HG02870 (cell line): ENCODE results near the gene STAP1.
"Not testable (repeated sequence)": the region's sequence is repeated elsewhere in the genome, so short reads cannot be mapped to it uniquely, and the experiment has no call there.

Source experiments
- ATAC-seq: cut with Tn5 transposase; IDR thresholded peaks from one replicate; pipeline ENCODE4 v1.9.1; 2021; ENCODE audit warnings: mild to moderate bottlenecking, moderate library complexity; ENCODE audit not compliant: unreplicated experiment

Gene STAP1

GRCh38 chr4:67614186-67614585 is 55.7 kb downstream of the STAP1 start:
- no peak for ATAC-seq

GRCh38 chr4:67615119-67615518 is 56.6 kb downstream of the STAP1 start:
- no peak for ATAC-seq

GRCh38 chr4:67616478-67616877 is 58.0 kb downstream of the STAP1 start:
- ATAC-seq = no peak

- ATAC-seq = no peak
Measured at GRCh38 chr4:67624939-67625338, 66.4 kb downstream of the STAP1 start.

- ATAC-seq = peak; percentile 87
Measured at GRCh38 chr4:67632492-67632891, 74.0 kb downstream of the STAP1 start.

- no peak for ATAC-seq
Measured at GRCh38 chr4:67634741-67635140, 76.2 kb downstream of the STAP1 start.

- ATAC-seq = no peak
Measured at GRCh38 chr4:67635331-67635730, 76.8 kb downstream of the STAP1 start.

GRCh38 chr4:67636978-67637377 is 78.5 kb downstream of the STAP1 start:
- not testable (repeated sequence) for ATAC-seq

- ATAC-seq = no peak
Measured at GRCh38 chr4:67638136-67638535, 79.6 kb downstream of the STAP1 start.

- no peak for ATAC-seq
Measured at GRCh38 chr4:67651536-67651935, 93.0 kb downstream of the STAP1 start.
